HG02642 (cell line): ENCODE measurements around the gene DYNC1H1.

ENCODE experiments used
- ATAC-seq: cut with Tn5 transposase; IDR thresholded peaks from one replicate; pipeline ENCODE4 v1.9.1; 2021; ENCODE audit warnings: mild to moderate bottlenecking; ENCODE audit not compliant: unreplicated experiment, poor library complexity

DYNC1H1 gene

DNA sequence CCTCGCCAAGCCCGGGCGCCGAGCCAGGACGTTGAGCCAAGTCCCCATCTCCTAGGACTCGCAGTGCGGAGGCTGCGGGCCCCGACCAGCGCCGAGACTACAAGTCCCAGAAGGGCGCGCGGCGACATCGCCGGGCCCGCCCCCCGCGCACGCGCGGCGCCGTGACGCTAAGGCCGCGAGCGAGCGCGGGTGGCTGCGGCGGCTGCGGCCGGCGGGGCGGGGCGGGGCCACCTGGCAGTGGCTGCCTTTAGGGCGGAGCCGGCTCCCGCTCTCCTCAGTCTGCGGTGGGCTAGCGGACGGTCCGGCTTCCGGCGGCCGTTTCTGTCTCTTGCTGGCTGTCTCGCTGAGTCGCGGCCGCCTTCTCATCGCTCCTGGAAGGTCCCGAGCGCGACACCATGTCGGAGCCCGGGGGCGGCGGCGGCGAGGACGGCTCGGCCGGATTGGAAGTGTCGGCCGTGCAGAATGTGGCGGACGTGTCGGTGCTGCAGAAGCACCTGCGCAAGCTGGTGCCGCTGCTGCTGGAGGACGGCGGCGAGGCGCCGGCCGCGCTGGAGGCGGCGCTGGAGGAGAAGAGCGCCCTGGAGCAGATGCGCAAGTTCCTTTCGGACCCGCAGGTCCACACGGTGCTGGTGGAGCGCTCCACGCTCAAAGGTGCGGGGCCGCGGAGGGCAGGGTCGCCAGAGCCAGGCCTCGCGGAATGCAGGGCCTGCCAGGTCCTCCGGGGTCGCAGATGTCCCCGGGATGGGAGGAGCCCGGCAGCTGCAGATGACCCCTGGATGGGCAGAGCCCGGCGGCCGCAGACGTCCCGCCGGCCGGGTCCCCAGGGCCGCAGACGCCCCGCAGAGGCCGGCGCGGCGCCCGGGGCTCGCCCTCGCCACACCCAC lies at the start of gene DYNC1H1:
Gene DYNC1H1 (plus strand): TSS at position 277 of the 884 bp plus-strand sequence. CDS start 119 bp downstream, at position 396.
- ATAC-seq, result peak; percentile 90

DNA sequence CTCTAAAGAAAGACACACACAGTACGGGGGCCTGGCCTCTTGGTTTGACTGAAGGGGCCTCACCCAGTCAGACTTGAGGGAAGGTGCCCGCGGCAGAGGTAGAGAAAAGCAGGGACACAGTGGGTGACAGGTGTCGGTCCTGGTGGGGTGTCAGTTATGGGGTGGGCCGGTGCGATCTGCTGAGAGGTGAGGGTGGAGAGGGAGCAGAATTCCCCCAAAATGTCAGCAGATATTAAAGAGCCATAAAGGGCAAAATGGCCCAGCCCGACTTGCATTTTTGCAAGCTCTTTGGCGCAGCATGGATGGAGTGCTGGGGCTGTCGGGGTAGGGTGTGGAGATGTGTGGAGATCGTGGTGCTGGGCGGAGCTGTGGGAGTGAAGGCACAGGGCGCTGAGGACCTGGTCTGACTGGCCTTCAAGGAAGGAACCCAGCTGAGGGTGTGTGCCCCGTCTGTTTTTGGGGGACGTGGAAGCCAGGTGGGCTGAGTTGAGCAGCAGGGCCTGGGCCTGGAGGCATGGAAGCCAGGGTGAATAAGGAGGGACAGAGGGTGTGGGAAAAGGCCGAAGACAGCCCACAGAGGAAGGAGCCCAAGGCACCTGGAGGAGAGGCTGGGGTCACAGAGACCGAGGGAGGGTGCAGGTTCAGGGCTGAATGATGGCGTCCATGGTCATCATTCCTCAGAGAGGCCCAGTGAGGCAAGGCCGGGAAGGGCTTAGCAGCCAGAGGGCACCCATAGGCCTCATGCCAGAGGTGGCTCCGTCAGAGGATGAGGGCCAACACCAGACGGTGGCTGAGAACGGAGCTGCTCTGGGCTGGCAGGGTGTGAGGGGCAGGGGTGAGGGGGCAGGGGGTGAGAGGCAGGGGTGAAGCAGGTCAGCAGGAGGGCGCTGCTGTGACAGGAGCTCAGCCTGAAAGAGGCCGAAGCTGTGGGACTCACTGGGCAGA lies 48.2 kb upstream of the DYNC1H1 start:
- no peak for ATAC-seq

DNA sequence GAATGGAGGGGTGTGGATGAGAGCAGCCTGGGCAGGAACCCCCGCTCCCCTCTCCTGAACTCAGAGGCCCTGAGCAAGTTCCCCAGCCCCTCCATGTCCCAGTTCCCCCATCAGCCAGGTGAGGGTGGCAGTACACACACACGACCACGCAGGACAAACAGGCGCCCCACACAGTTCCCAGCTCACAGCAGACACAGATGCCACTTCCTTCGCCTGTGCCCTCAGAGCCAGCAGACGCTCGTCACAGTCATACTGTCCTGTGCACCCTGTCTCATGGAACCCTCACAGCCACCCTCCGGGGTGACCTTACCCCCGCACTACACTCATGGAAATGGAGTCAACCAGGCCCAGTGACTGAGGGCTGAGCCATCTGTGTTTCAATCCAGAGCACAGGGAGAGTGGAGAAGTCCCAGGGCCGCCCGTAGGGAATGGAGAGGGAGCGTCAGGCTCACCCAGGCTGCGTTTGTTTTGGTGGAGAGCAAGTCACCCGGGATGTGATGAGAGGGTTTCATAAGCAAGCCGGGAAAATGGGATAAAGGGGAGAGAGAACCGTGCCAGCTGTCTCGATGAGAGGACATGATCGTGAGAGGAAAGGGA lies 47.5 kb upstream of the DYNC1H1 start:
- no peak for ATAC-seq

DNA sequence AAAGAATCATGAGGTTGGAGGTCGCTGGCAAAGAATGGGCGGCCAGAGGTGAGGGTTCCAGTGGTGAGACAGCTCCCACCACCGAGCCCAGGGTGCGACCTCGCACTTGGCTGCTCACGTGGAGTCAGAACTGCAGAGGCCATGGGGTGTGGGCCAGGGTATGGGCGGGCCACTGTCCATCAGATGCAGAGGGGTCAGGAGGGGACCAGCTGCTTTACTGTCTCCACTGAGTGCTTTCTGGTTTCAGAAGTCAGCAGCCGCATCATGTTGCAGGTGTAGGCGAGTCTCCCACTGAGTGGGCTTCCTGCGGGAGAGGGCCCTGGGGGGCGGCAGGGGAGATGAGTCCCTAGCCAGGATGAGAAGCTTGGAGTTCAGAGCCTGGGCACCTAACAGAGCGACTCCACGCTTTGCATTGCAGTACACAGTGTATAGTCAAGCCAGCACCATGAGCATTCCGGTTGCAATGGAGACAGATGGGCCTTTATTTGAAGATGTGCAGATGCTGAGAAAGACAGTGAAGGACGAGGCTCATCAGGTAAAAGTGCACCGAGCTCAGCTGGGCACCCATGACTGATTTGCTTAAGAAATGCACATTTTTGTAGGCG lies 46.9 kb upstream of the DYNC1H1 start:
- ATAC-seq, result no peak

DNA sequence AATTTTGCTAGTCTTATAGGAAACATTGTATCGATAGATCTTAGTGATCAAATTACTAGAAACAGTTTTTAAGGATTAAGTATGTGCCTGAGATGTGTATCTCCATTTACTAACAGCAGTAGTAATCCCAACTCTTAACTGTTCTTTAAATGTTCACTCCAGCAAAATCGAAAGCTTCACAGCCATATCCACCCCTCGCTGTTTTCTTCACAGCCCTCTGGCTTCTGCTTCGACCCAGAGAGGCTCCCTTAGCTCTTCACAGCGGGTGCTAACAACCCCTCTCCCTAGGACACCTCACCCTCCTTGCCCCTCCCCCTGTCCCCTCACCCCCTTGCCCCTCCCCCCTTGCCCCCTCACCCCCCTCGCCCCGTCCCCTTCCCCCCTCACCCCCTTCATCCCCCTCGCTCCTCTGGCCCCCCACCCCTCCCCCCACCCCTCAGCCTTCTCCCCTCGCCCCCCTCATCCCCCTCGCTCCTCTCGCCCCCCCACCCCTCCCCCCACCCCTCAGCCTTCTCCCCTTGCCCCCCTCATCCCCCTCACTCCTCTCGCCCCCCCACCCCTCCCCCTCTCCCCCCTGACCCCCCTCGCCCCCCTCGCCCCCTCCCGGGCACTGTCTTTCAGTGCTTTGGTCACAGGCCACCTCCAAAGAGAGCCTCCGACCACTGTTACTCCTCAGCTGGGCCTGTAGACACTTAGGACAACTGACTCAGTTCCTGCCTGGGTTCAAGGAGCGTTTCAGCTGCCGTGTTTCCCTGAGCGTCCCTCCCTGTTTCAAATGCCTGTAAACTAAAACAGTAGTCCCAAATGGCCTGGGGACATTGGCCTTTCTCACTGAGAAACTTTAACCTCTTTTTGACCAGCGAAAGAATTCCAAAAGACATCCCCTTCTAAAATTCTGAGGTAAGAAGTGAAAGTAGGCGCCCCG lies 46.0 kb upstream of the DYNC1H1 start:
- ATAC-seq, result no peak

DNA sequence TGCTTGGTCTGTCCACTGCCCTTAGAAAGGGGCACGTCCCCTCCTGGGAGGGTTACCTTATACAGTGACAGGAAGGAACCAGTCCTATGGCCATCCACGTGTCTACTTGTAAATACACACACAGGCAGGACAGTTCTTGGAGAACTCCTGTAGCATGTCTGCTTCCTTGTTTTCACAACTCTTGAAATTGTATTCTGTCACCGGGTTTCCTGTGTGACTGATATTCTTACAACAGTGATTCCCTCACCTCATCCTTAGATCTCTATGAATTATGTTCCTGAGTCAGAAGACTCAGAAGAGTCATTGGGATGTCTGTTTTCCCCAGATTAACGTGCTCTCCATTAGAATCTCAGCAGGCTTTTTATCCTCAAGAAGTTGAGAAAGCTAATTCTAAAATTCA lies 44.1 kb upstream of the DYNC1H1 start:
- no peak for ATAC-seq

DNA sequence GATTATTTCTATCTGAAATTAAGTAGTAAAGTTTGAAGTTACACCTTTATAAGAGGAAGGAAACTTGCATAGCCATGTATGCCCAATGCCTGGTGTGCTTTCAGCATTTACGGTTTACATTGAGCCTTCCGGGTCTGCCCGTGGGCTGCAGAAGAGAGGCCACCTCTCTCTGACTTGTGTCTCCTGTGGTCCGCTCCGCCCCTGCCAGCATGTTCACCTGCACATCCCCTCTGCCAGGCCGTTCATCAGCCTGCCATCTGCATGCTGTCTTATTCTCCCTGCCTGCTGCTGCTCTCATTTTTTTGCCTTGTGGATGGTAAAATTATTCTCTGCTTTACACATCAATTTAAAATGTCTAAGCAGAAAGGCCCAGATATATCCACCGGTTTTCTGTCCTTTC lies 41.5 kb upstream of the DYNC1H1 start:
- ATAC-seq, result no peak

DNA sequence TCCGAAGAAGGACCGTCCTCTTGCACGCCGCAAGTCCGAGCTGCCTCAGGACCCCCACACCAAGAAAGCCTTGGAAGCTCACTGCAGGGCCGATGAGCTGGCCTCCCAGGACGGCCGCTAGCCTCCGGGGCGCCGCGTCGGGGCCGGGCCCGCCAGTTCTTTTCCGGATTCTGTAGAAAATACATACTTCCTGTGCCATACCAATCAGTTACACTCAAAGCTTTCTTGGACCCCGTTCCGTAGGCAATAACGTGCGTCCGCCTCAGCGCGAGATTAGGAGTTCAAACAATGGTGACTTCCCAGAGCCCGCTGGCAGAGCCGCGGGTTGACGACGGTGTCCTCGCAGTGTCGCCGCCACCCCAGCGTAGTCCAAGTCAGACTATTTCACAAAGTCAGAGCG lies 39.2 kb upstream of the DYNC1H1 start:
- no peak for ATAC-seq

DNA sequence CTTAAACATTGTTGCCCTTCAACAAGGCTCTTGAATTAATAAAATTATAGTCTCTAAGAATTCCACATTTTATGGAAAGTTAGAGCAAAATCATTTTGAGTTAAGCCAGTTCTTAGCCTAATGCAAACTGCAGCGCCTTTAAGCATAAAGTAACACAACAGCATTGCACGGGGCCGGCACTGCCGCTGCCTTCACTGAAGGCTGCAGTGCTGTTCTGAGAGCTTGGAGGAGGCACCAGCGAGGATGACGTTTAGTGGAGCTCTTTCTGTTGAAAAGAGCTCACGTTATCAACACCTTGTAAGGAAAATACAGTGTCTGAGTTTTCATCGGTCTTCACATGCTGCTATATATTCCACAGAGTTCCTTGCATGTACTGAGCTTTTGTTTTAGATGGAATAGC lies 38.3 kb upstream of the DYNC1H1 start:
- no peak for ATAC-seq

DNA sequence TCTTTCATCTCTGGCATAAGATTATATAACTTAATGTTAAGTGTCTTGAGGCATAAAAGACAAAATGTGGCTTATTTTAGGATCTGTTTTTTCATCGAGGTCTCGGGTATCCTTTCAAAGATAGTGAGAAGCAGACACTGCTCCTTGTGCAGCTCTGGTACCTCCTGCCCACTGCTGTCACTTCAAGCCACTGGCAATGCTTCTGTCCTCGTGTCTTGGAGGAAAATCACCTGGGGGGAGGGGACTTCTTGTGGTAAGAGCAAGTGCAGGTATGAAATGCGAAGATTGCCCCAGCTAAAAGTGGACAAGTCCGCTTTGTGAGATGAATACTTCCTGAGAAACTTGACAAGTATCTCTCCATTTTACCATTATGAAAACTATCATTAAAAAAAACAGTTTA lies 37.8 kb upstream of the DYNC1H1 start:
- ATAC-seq, result no peak

DNA sequence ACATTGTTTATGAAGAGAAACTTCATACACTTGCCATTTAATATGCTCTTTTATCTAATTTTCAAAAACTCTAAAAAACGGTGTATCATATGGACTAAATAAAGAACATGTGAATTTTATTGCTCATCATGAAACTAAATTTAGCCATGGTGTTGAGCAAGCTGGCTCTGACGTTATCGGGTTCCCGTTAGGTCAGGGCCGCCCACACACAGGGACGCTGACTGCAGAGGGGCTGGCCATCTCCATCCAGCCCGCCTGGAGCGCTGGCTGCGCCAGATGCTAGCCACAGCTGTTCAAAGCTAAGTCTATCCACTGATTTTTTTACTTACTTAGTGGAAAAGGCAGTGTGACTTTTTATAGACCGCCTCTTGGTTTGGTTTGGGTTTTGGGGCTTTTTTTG lies 36.5 kb upstream of the DYNC1H1 start:
- no peak for ATAC-seq

DNA sequence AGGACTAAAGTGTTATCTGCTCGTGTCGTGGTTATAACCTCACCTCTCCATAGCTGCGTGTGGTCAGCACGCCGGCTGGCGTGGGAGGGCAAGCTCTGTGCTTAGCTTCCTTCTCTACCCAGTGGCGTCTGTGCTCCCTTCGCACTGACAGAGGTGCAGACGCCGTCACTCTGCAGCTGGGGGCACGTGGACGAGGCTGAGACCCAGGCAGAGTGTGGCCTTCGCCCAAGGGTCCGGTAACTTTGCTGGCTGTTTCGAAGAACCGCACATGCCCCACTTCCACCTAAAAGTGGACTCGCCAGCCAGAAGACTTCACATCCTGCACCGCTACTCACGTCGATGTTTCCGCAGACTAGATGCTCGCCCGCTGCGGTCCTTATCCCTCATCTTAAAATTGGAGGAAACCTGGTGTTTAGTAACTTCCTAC lies 35.9 kb upstream of the DYNC1H1 start:
- no peak for ATAC-seq

DNA sequence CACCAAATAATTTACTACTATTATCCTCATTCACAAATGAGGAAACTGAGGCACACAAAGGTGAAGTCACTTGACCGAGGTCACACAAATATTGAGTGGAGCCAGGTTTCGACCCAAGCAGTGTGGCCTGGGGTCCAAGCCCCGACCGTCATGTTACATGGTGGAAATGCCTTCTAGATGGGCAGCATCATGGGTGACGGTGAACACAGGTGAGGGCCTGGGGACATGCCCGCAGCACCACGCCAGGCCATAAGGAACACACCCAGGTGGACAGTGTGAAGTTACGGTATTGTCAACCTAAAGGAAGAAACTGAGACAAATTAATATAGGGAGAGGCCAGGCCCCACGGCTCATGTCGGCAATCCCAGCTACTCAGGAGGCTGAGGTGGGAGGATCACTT lies 35.3 kb upstream of the DYNC1H1 start:
- no peak for ATAC-seq

DNA sequence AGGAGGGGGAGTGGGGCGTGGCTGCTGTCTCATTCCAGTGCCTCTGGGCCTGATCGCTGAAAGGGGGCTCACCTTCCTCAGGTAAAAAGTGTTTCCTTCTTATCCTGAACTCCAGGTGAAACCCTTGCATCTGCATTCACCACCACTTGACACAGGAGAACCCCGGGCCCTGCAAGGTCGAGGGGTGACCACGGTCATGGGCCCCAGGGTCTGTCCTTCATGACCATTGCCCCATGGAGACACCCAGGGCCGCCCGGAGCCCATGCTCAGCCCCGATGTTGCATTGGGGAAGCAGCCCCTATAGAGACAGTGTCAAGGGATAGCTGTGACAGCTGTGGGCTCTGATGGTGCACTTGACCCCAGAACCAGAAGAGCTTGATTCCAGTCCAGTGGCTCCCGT lies 34.4 kb upstream of the DYNC1H1 start:
- ATAC-seq, result no peak

DNA sequence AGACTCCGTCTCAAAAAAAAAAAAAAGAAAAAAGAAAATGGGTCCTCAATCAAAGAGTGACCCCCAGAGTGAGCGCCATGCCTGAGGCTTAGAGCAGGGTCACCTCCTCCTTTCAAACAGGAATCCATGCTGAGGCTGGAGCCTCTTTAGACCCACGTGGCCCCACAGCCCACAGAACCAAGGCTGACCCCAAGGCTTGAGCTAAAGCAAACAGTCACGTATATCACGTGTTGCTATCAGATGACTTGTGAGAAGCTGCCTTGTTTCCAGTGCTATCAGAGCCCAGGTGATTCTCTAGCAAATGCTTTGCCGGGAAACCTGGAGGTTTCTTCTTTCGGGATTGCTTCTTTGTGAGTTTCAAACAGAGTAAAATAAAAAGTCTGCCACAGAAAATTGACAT lies 31.7 kb upstream of the DYNC1H1 start:
- ATAC-seq, result no peak

DNA sequence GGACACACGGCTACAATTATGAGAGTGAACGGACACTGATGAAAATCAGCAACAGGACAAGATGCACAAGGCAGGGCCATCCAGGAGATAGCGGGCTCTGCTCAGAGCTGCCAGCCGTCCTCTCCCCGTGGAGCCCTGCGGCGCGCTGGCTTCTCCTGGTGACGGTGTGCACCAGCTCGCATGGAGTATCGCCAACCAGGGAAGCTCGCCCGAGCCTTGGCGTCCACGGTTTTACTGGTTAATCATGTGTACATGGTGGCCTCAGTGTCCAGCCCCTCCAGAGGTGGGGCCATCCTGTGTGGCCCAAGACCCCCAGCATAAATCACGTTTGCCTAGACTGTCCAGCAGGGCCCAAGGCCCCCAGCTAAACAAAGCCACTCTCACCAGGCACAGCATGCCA lies 31.2 kb upstream of the DYNC1H1 start:
- no peak for ATAC-seq

DNA sequence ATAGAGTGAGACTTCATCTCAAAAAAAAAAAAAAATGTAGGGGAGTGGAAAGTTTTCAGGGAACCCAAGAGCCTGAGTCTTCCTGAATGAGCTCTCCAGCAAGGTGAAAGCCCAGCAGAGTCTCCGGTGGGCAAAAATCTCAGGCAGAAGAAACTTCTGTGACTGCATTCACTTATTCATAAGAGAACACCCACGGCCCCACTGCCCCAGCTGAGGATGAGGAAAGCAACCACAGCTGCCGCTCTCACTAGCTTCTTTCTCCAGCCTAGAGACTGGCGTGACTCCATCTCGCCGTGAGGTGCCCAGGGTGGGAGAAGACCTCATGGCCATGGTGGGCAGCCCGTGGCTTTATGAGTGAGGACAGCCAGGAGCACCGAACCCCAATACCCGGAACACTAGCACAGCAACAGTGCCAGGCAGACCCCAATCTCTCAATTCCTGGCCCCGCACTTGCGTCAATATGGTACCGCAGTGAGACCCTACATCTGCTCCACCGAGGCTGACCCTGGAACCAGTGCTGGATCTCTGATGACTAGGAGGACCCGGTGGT lies 29.7 kb upstream of the DYNC1H1 start:
- ATAC-seq, result no peak

DNA sequence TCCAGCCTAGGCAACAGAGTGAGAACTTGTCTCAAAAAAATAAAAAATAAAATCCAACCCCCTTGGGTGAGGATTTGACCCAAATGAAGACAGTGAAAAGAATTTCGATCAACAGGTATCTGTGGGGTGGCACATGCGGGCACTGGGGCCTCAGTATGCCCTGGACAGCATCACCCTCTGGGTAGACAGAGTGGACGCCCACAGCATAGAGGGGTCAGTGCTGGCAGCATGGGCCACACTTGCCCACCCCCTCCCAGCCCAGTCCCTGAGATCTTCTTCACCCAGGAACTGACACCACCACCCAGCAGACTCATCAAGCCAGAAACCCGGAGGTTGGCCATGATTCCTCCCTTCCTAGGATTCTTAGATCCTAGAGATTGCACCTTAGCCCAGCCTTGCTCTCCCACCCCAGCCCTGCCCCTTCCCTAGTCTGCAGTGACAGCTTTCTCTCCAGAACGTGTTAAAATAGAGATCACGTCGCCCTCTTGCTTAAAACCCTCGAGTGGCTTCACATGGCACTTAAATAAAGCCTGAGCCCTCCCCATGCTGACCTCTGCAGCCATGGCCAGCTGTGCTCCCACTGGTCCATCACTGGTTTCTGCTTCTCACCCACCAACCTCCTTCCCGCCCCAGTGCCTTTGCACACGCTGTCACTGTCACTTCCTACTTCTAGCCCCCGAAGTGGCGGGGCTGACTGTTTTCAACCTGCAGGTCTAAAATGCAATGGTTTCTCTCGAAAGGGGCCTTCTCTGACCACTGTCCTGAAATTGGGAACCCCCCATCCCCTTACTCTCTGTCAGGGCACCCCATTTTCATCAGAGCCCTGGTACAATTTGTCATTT lies 26.2 kb upstream of the DYNC1H1 start:
- ATAC-seq, result no peak
